Right lung (tissue), 5 donors: ENCODE results near the gene CCDC170. TPM values are rescaled to one million over a fixed set of nuclear protein-coding genes. Genes with fewer than 3 reads are reported as not detected.

Experiments
- DNase-seq, 2 donors: peaks; one replicate each; pipeline ENCODE4 v3.0.0-alpha.2; 2013
- polyA plus RNA-seq, 5 donors: library from polyadenylated mRNA; unstranded; fragments of 120-200 nt; gene quantifications; one replicate each; pipeline versions ENCODE4 v1.2.1 to v1.2.3, GENCODE V29; 2013; ENCODE audit warnings: inconsistent platforms in 1 of 5, low replicate concordance in 1 of 5; ENCODE audit not compliant: insufficient read length in 5 of 5, insufficient read depth in 1 of 5

CCDC170 gene
- polyA plus RNA-seq, 5 donors = 2.8 to 8.7 (median 4.6) TPM

- DNase-seq = no peak
Observed at GRCh38 chr6:151614630-151615029, 120.8 kb downstream of the CCDC170 start.

GRCh38 chr6:151616091-151616513 is 122.3 kb downstream of the CCDC170 start:
- no peak for DNase-seq

GRCh38 chr6:151616600-151616999 is 122.8 kb downstream of the CCDC170 start:
- no peak for DNase-seq

- DNase-seq = no peak
Observed at GRCh38 chr6:151617539-151617938, 123.7 kb downstream of the CCDC170 start.

- no peak for DNase-seq
Observed at GRCh38 chr6:151618717-151619116, 124.9 kb downstream of the CCDC170 start.

- DNase-seq = no peak
Observed at GRCh38 chr6:151620179-151620578, 126.4 kb downstream of the CCDC170 start.

GRCh38 chr6:151624071-151624470 is 130.3 kb downstream of the CCDC170 start:
- no peak for DNase-seq

GRCh38 chr6:151624481-151624880 is 130.7 kb downstream of the CCDC170 start:
- DNase-seq = no peak

GRCh38 chr6:151624900-151625536 is 131.2 kb downstream of the CCDC170 start:
- no peak for DNase-seq

- DNase-seq = no peak
Observed at GRCh38 chr6:151627689-151628444, 134.1 kb downstream of the CCDC170 start.

- no peak for DNase-seq
Observed at GRCh38 chr6:151629791-151630190, 136.0 kb downstream of the CCDC170 start.

GRCh38 chr6:151630387-151630786 is 136.6 kb downstream of the CCDC170 start:
- no peak for DNase-seq

GRCh38 chr6:151630991-151631655 is 137.3 kb downstream of the CCDC170 start:
- no peak for DNase-seq

- DNase-seq = no peak
Observed at GRCh38 chr6:151632415-151632987, 138.7 kb downstream of the CCDC170 start.

- DNase-seq = no peak
Observed at GRCh38 chr6:151633526-151634335, 139.9 kb downstream of the CCDC170 start.

- DNase-seq = no peak
Observed at GRCh38 chr6:151634336-151634720, 140.5 kb downstream of the CCDC170 start.

- DNase-seq = no peak
Observed at GRCh38 chr6:151635741-151636140, 141.9 kb downstream of the CCDC170 start.

GRCh38 chr6:151637814-151638213 is 144.0 kb downstream of the CCDC170 start:
- DNase-seq = no peak

- DNase-seq = no peak
Observed at GRCh38 chr6:151639750-151640149, 145.9 kb downstream of the CCDC170 start.

- DNase-seq = no peak
Observed at GRCh38 chr6:151641028-151641427, 147.2 kb downstream of the CCDC170 start.

GRCh38 chr6:151647976-151648639 is 154.3 kb downstream of the CCDC170 start:
- no peak for DNase-seq
